Esophagus (tissue), 2 donors: Measurements from ENCODE around the gene UBXN7. TPM values are rescaled to one million over a fixed set of nuclear protein-coding genes. Genes with fewer than 3 reads are reported as not detected.
"Not testable (repeated sequence)": the region's sequence is repeated elsewhere in the genome, so short reads cannot be mapped to it uniquely, and the experiment has no call there.

Source experiments
- H3K27ac ChIP-seq, 2 donors: one replicate each; pipeline ENCODE4 v1.5.1; 2013; ENCODE audit warnings: low read depth in 2 of 2, mild to moderate bottlenecking in 2 of 2, inconsistent platforms in 1 of 2, low read length in 1 of 2, moderate library complexity in 1 of 2
- H3K27me3 ChIP-seq, 2 donors: one replicate each; pipeline ENCODE4 v1.6.1; 2013; ENCODE audit warnings: low read length in 2 of 2, control low read depth in 1 of 2, mild to moderate bottlenecking in 1 of 2; ENCODE audit not compliant: insufficient read depth in 2 of 2, control insufficient read depth in 1 of 2
- H3K36me3 ChIP-seq, 2 donors: one replicate each; pipeline ENCODE4 v1.6.1; 2013; ENCODE audit warnings: low read length in 1 of 2; ENCODE audit not compliant: control insufficient read depth in 2 of 2, insufficient read depth in 2 of 2
- H3K4me1 ChIP-seq, 2 donors: one replicate each; pipeline ENCODE4 v1.6.1; 2013; ENCODE audit warnings: low read length in 1 of 2; ENCODE audit not compliant: control insufficient read depth in 2 of 2, insufficient read depth in 2 of 2
- H3K4me3 ChIP-seq, 2 donors: one replicate each; pipeline ENCODE4 v1.5.1; 2013; ENCODE audit warnings: low read length in 2 of 2, mild to moderate bottlenecking in 2 of 2, low read depth in 1 of 2, moderate library complexity in 1 of 2
- H3K9me3 ChIP-seq, 2 donors: one replicate each; pipeline ENCODE4 v1.6.1; 2013; ENCODE audit warnings: mild to moderate bottlenecking in 2 of 2, low read depth in 1 of 2, low read length in 1 of 2, moderate library complexity in 1 of 2; ENCODE audit not compliant: control insufficient read depth in 2 of 2, insufficient read depth in 1 of 2
- WGBS, 2 donors: extraction: QIAGEN DNeasy Blood & Tissue Kit; methylation state at CpG; one replicate each; pipeline ENCODE4 v1.1.7; 2013; 5-methylcytosine and 5-hydroxymethylcytosine counted together
- polyA plus RNA-seq, 2 donors: library from polyadenylated mRNA; stranded (reverse); fragments of 200-250 nt; gene quantifications; one replicate each; pipeline ENCODE4 v1.2.3, GENCODE V29; 2013
- donor health status: healthy with polysubstance abuse.
- donor health status: Bipolar disorder and iron deficiency.

Gene UBXN7
- polyA plus RNA-seq, 2 donors, result 3.8 to 10.2 TPM

- not testable (repeated sequence) for H3K27ac ChIP-seq, H3K4me1 ChIP-seq, H3K27me3 ChIP-seq, H3K9me3 ChIP-seq, H3K4me3 ChIP-seq, H3K36me3 ChIP-seq
- 66 to 69% methylated on average over 6 to 7 of the region's 7 CpGs for WGBS, 2 donors
These were observed 25.2 kb upstream of the UBXN7 start for GRCh38 chr3:196457470-196457869.

GRCh38 chr3:196454935-196455334 lies 22.7 kb upstream of the UBXN7 start:
- no peaks in the 10 kb centered on the region for H3K9me3 ChIP-seq
- H3K27me3 ChIP-seq, result no peaks in the 10 kb centered on the region
- WGBS, 2 donors, result 85 to 94% methylated on average over 6 of the region's 6 CpGs
- no peaks in the 10 kb centered on the region for H3K4me1 ChIP-seq
- H3K4me3 ChIP-seq, result no peak overlapping the region
- no peaks in the 10 kb centered on the region for H3K36me3 ChIP-seq
- H3K27ac ChIP-seq, result peak overlapping the region in 1 of 2 donors; percentile 33

GRCh38 chr3:196445391-196445790 lies 13.2 kb upstream of the UBXN7 start:
- H3K27ac ChIP-seq, H3K36me3 ChIP-seq, H3K9me3 ChIP-seq, H3K4me1 ChIP-seq, H3K27me3 ChIP-seq, H3K4me3 ChIP-seq: not testable (repeated sequence)
- 92 to 94% methylated on average over 7 of the region's 7 CpGs for WGBS, 2 donors

- H3K36me3 ChIP-seq, result no peaks in the 10 kb centered on the region
- no peak overlapping the region for H3K4me3 ChIP-seq
- no peaks in the 10 kb centered on the region for H3K9me3 ChIP-seq
- H3K27ac ChIP-seq, result no peak overlapping the region
- H3K27me3 ChIP-seq, result no peaks in the 10 kb centered on the region
- 43 to 58% methylated on average over 2 of the region's 2 CpGs for WGBS, 2 donors
- H3K4me1 ChIP-seq, result no peaks in the 10 kb centered on the region
These were observed 12.3 kb upstream of the UBXN7 start for GRCh38 chr3:196444500-196444894.

- no peak overlapping the region for H3K4me3 ChIP-seq
- no peaks in the 10 kb centered on the region for H3K27me3 ChIP-seq
- WGBS, 2 donors, result 61 to 62% methylated on average over 3 of the region's 3 CpGs
- no peaks in the 10 kb centered on the region for H3K4me1 ChIP-seq
- H3K36me3 ChIP-seq, result no peaks in the 10 kb centered on the region
- no peaks in the 10 kb centered on the region for H3K9me3 ChIP-seq
- H3K27ac ChIP-seq, result no peak overlapping the region
These were observed 8.5 kb upstream of the UBXN7 start for GRCh38 chr3:196440696-196441095.

- no peak overlapping the region for H3K4me3 ChIP-seq
- no peak overlapping the region for H3K27ac ChIP-seq
- 79 to 82% methylated on average over 6 of the region's 6 CpGs for WGBS, 2 donors
- no peaks in the 10 kb centered on the region for H3K36me3 ChIP-seq
- H3K9me3 ChIP-seq, result no peaks in the 10 kb centered on the region
- no peaks in the 10 kb centered on the region for H3K27me3 ChIP-seq
- no peaks in the 10 kb centered on the region for H3K4me1 ChIP-seq
These were observed 7.9 kb upstream of the UBXN7 start for GRCh38 chr3:196440041-196440537.

- Histone ChIP-seq H3K27ac (peak overlapping the region; percentile 87 to 88), H3K4me1 (no peaks in the 10 kb centered on the region), H3K36me3 (no peaks in the 10 kb centered on the region), H3K4me3 (peak overlapping the region; percentile 89 to 95), H3K9me3 (no peaks in the 10 kb centered on the region), H3K27me3 (no peaks in the 10 kb centered on the region)
- WGBS, 2 donors, result 2% methylated on average over 50 of the region's 50 CpGs
These were observed 768 bp downstream of the UBXN7 start for GRCh38 chr3:196431181-196432136.

DNA sequence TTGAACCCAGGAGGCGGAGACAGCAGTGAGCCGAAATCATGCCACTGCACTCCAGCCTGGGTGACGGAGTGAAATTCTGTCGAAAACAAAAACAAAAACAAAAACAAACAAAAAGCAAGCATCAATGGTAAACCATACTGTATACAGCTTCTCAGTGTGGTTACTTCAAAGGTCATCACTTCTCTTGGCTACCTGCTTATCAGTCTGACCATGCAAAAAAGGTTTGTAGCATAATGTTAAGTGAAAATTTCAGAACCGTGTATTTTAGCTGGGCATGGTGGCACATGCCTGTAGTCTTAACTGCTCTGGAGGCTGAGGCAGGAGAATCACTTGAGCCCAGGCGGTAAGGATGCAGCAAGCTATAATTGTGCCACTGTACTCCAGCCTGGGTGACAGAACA lies 4.2 kb downstream of the UBXN7 start:
- no peaks in the 10 kb centered on the region for H3K27me3 ChIP-seq
- WGBS, 2 donors, result 84 to 85% methylated on average over 6 of the region's 6 CpGs
- no peaks in the 10 kb centered on the region for H3K9me3 ChIP-seq
- no peaks in the 10 kb centered on the region for H3K36me3 ChIP-seq
- H3K27ac ChIP-seq, result no peak overlapping the region
- H3K4me1 ChIP-seq, result peaks cover 2 to 5% of the 10 kb centered on the region in 2 donors
- H3K4me3 ChIP-seq, result no peak overlapping the region

- H3K27ac ChIP-seq, H3K36me3 ChIP-seq, H3K4me3 ChIP-seq, H3K9me3 ChIP-seq, H3K27me3 ChIP-seq, H3K4me1 ChIP-seq: not testable (repeated sequence)
- 93 to 94% methylated on average over 6 of the region's 6 CpGs for WGBS, 2 donors
These were observed 7.8 kb downstream of the UBXN7 start for GRCh38 chr3:196424421-196424820.
